HG02973 (cell line): Measurements from ENCODE around the gene RGS16.

Experiments used
- ATAC-seq: cut with Tn5 transposase; IDR thresholded peaks from one replicate; pipeline ENCODE4 v1.9.1; 2021; ENCODE audit warnings: moderate library complexity; ENCODE audit not compliant: unreplicated experiment

The RGS16 gene

DNA sequence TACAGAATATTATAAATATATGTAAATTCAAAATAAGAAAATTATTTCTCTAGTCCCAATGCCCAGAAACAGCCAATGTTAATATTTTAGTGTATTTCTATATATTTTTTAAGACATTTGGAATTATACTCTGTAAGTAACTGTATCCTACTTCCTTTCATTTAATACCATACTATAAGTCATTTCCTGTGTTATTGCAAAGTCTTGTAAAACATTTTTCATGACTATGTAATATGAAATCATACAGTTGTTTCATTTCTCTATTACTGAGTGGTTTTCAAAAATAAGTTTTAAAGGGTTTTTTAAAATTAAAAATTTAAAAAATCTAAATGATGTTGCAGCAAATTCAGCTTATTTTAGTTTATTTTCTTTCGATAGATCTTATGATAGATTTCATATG is 17.1 kb downstream of the RGS16 start:
- ATAC-seq = no peak

DNA sequence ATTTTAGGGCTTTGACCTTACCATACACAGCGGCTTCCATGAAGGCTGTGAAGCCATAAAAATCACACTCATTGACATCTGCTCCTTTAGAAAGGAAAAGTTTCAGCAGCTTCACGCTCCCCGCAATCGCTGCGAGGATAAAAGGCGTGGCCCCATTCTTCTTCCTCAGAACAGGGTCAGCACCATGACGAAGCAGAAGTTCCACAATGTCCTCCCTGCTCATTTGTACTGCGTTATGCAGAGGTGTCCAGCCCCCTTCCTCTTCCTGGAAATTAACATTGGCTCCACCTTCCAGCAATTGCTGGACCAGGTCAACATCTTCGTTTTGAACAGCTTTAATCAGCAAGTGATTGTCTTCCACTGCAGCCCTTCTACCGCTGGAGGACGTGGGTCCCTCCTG is 17.8 kb downstream of the RGS16 start:
- ATAC-seq = no peak

DNA sequence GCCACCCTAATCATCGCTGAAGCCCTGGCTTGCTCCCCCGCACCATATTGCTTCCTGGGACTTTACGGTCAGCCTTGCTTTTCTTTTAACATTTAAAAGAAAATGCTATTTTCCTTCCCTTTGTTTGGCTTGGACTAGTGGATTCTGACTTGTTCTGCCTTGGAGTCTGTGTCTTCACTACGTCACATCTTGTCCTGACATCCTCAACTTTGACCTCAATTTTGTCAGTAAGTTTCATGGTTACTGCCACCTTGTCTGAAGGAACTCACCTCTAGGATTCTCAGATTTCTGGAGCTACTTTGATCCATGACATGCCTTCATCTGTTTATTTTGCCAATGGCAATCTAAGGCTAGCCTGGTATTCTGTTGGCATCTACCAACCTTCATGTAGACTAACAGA is 19.4 kb downstream of the RGS16 start:
- ATAC-seq = no peak

GRCh38 chr1:182580736-182581135 is 23.5 kb downstream of the RGS16 start:
- ATAC-seq = no peak

- no peak for ATAC-seq
These were observed 28.5 kb downstream of the RGS16 start for GRCh38 chr1:182575540-182576149.

GRCh38 chr1:182574156-182574555 is 30.0 kb downstream of the RGS16 start:
- no peak for ATAC-seq

- ATAC-seq = no peak
These were observed 33.6 kb downstream of the RGS16 start for GRCh38 chr1:182570611-182570970.

GRCh38 chr1:182569939-182570610 is 34.1 kb downstream of the RGS16 start:
- no peak for ATAC-seq

DNA sequence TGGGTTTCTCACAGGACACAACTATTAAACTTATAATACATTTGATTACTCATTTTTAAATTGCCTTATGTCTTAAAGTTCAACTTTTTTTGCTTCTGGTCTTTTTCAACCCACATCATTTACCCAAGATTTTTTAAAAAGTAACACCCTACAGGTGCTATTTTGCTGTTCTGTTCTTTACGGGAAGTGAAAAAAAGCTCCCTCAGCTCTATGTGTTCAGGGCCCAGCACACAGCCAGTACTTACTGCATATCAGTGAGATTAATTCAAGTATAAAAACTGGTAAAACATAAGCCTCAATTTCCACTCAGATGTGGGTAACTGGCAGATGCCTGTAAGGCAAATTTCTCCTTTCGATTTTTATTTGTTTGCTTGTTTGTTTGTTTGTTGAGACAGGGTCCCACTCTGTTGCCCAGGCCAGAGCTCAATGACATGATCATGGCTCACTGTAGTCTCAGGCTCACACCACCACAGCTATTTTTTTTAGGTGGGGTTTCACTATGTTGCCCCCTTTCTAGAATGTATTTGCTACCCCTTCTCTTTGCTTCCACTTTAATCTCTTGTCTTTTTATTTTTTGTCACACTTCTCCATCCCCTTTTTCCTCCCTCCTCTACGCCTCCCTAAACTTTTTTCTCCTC is 35.4 kb downstream of the RGS16 start:
- ATAC-seq = peak; percentile 47

- ATAC-seq = no peak
These were observed 36.6 kb downstream of the RGS16 start for GRCh38 chr1:182567629-182568028.

DNA sequence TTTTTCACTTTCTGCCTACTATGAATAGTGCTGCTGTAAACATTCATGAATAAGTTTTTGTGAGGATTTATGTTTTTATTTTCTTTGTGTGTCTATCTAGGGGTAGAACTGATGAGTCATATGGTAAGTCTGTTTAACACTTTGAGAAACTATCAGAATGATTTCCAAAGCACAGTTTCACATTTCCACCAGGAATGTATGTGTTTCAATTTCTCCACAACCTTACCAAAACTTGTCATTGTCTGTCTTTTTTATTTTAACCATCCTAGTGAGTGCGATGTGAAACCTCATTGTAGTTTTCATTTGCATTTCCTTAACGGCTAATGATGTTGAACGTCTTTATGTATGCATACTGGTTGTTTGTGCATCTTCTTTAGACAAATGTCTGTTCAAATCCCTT is 38.7 kb downstream of the RGS16 start:
- ATAC-seq = no peak

- no peak for ATAC-seq
These were observed 39.7 kb downstream of the RGS16 start for GRCh38 chr1:182564406-182565004.

- no peak for ATAC-seq
These were observed 41.1 kb downstream of the RGS16 start for GRCh38 chr1:182563095-182563494.

- no peak for ATAC-seq
These were observed 42.7 kb downstream of the RGS16 start for GRCh38 chr1:182561456-182561855.

GRCh38 chr1:182560392-182560984 is 43.7 kb downstream of the RGS16 start:
- ATAC-seq = no peak

DNA sequence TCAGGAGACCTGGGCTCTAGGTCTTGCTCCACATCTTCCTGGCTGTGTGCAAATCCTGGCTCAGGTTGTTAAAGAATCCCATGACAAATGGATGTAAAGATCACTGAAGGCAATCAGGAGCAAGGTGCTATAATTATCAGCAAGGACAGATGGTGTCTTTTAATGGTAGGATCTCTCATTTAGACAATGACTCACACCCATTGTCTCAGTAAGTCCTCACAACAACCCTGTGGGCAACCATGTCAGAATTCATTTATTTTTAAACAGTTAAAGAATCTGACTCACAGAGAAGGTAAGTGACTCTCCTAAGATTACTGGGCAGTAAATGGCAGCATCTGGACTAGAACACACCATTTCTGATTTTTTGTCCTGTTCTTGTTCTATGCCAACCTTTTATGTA is 47.9 kb downstream of the RGS16 start:
- no peak for ATAC-seq

- no peak for ATAC-seq
These were observed 48.7 kb downstream of the RGS16 start for GRCh38 chr1:182555493-182555892.

DNA sequence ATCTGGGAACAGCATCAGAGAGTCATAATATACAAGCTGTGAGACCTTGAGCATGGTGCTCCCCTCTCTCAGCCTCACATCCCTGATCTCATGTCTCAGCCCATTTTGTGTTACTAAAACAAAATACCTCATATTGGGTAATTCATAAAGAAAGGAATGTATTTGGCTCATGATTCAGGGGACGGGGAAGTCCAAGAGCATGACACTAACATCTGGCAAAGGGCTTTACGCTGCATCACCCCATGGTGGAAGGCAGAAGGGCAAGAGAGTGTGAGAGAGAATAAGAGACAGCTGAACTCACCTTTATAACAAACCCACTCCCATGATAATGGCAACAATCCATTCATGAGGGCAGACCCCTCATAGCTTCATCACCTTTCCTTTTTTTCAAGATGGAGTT is 51.7 kb downstream of the RGS16 start:
- no peak for ATAC-seq

DNA sequence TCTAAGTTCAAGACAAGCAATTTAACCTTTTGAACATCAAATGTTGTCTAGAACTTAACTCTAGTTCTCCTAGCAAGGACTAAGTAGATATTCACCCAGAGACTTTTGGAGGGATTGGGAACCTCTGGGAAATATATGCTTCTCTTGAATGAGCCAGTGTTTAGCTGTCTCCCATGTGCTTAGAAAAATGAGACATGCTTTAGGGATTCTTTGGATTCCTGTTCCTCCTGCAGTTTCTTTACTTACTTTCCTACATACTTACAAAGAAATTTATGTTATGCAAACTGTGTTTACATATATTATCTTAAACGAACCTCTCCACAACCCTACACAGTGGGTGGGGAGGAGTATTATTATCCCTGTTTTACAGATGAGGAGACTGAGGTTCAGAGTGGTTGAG is 54.4 kb downstream of the RGS16 start:
- ATAC-seq = no peak

DNA sequence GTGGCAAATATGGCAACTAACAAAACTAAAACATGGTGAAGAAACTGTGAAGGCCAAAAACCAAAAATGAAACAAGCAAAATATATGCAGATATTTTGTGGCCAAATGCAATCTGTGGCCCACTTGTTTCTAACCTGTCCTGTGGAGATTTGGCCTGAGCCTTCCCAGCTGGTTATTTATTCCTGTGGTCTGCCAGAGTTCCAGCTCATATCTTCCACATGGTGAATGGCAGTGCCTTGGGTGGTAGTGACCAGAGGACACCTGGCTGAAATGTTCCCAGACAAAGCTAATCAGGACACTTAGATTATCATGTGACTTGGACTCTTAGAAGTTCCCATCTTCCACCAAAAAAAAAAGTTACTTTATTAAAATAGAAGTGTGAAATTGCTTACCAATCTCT is 54.8 kb downstream of the RGS16 start:
- no peak for ATAC-seq
